ENCODE measurements around the gene CELF2. TPM values are rescaled to one million over a fixed set of nuclear protein-coding genes. Genes with fewer than 3 reads are reported as not detected.

CELF2 gene
- total RNA-seq, 1 experiment from 2014 or later, result 28.7 TPM

DNA sequence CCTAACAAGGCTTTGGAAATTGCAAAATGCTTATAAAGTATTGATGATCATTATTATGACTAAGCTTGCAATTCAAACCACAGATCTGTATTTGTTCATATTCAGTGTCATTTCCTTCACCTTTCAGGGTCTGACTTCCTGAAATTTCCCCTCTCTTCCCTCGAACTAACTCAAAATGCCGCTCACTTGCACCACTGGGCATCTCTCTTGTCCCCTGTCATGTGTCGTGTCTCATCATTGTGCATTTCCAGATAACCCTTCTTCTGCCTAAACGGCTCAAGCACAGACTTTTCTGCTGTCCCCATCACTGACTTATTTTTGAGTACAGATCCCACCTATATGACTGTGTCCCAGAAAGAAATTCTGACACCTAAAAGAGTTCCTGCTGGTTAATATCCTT lies 41.0 kb upstream of the CELF2 start:
- Mint-ChIP-seq H3K27me3 (ENCODE audit: low read depth) (no peaks in the 10 kb centered on the region), H3K27ac (no peak overlapping the region), H3K36me3 (ENCODE audit: insufficient read depth in 1 of 3, low read depth in 3 of 3) (peaks cover 0 to 8% (median 0%) of the 10 kb centered on the region in 3 experiments; a peak in 1 of 7 replicates), H3K4me1 (no peaks in the 10 kb centered on the region), H3K4me3 (no peak overlapping the region), H3K9me3 (no peaks in the 10 kb centered on the region; a peak in 1 of 5 replicates)
- no peak overlapping the region for H4K91ac ChIP-seq (ENCODE audit: insufficient read length, low read depth, low read length)
- no peak overlapping the region for H3K14ac ChIP-seq (ENCODE audit: insufficient read depth, low read length)
- H2AFZ ChIP-seq (ENCODE audit: low read length), result no peak overlapping the region
- no peak for DNase-seq
- no peak overlapping the region for H2BK15ac ChIP-seq (ENCODE audit: low read depth, low read length)
- no peaks in the 10 kb centered on the region for H3K27me3 ChIP-seq (ENCODE audit: insufficient read depth, low read length)
- no peak overlapping the region for H2BK5ac ChIP-seq (ENCODE audit: insufficient read length, low read length)
- WGBS (ENCODE audit: extremely low coverage, insufficient read length, low lambda C conversion rate), result no CpG with 5 or more reads among the region's 4 CpGs
- H3K9me3 ChIP-seq (ENCODE audit: control insufficient read depth, low read depth, low read length), result no peaks in the 10 kb centered on the region
- TF ChIP-seq, protein P1, sequence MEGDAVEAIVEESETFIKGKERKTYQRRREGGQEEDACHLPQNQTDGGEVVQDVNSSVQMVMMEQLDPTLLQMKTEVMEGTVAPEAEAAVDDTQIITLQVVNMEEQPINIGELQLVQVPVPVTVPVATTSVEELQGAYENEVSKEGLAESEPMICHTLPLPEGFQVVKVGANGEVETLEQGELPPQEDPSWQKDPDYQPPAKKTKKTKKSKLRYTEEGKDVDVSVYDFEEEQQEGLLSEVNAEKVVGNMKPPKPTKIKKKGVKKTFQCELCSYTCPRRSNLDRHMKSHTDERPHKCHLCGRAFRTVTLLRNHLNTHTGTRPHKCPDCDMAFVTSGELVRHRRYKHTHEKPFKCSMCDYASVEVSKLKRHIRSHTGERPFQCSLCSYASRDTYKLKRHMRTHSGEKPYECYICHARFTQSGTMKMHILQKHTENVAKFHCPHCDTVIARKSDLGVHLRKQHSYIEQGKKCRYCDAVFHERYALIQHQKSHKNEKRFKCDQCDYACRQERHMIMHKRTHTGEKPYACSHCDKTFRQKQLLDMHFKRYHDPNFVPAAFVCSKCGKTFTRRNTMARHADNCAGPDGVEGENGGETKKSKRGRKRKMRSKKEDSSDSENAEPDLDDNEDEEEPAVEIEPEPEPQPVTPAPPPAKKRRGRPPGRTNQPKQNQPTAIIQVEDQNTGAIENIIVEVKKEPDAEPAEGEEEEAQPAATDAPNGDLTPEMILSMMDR (conservative IDR thresholded peaks at IDR 0.05), result no peak
- H3K27ac ChIP-seq (ENCODE audit: insufficient read length, low read depth, low read length), result no peak overlapping the region
- H4K8ac ChIP-seq (replicated peaks; ENCODE audit: insufficient read length, low read depth, low read length), result no peak overlapping the region
- H4K5ac ChIP-seq (ENCODE audit: insufficient read length, low read depth, low read length), result no peak overlapping the region
- H3K4me2 ChIP-seq (ENCODE audit: insufficient read depth, insufficient read length, low read length), result no peak overlapping the region
- no peaks in the 10 kb centered on the region for H3K23me2 ChIP-seq (ENCODE audit: insufficient read length, low read depth, low read length, poor library complexity, severe bottlenecking)
- H2AK5ac ChIP-seq (ENCODE audit: insufficient read length, low read length), result no peak overlapping the region
- H3K9ac ChIP-seq (ENCODE audit: extremely low read depth, insufficient read length, low read length), result no peak overlapping the region
- no peak overlapping the region for H2BK120ac ChIP-seq (ENCODE audit: low read depth, low read length, poor library complexity, severe bottlenecking)
- no peak overlapping the region for H3T11ph ChIP-seq (ENCODE audit: low read length)
- H3K56ac ChIP-seq (ENCODE audit: insufficient read length, low read depth, low read length), result no peak overlapping the region
- no peaks in the 10 kb centered on the region for H3K4me1 ChIP-seq (ENCODE audit: insufficient read depth, low read length)
- H3K18ac ChIP-seq (ENCODE audit: insufficient read length, low read depth, low read length), result no peak overlapping the region
- H3K79me2 ChIP-seq (ENCODE audit: insufficient read depth, low read length), result no peaks in the 10 kb centered on the region
- H3K79me1 ChIP-seq (ENCODE audit: insufficient read depth, low read depth, low read length, poor library complexity, severe bottlenecking), result no peaks in the 10 kb centered on the region
- H3K23ac ChIP-seq (ENCODE audit: insufficient read length, low read depth, low read length), result no peak overlapping the region
- H2BK20ac ChIP-seq (ENCODE audit: low read depth, low read length, poor library complexity, severe bottlenecking), result no peak overlapping the region
- no peak overlapping the region for H3K4ac ChIP-seq (ENCODE audit: low read depth, low read length)
- no peaks in the 10 kb centered on the region for H4K20me1 ChIP-seq (ENCODE audit: control insufficient read depth, insufficient read depth, insufficient read length)
- H2BK12ac ChIP-seq (ENCODE audit: insufficient read length, low read depth, low read length), result no peak overlapping the region
